ENCODE results near the gene PPEF2.
"Not testable (repeated sequence)": the region's sequence is repeated elsewhere in the genome, so short reads cannot be mapped to it uniquely, and the experiment has no call there.

The PPEF2 gene, protein sequence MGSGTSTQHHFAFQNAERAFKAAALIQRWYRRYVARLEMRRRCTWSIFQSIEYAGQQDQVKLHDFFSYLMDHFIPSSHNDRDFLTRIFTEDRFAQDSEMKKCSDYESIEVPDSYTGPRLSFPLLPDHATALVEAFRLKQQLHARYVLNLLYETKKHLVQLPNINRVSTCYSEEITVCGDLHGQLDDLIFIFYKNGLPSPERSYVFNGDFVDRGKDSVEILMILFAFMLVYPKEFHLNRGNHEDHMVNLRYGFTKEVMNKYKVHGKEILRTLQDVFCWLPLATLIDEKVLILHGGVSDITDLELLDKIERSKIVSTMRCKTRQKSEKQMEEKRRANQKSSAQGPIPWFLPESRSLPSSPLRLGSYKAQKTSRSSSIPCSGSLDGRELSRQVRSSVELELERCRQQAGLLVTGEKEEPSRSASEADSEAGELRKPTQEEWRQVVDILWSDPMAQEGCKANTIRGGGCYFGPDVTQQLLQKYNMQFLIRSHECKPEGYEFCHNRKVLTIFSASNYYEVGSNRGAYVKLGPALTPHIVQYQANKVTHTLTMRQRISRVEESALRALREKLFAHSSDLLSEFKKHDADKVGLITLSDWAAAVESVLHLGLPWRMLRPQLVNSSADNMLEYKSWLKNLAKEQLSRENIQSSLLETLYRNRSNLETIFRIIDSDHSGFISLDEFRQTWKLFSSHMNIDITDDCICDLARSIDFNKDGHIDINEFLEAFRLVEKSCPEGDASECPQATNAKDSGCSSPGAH

DNA sequence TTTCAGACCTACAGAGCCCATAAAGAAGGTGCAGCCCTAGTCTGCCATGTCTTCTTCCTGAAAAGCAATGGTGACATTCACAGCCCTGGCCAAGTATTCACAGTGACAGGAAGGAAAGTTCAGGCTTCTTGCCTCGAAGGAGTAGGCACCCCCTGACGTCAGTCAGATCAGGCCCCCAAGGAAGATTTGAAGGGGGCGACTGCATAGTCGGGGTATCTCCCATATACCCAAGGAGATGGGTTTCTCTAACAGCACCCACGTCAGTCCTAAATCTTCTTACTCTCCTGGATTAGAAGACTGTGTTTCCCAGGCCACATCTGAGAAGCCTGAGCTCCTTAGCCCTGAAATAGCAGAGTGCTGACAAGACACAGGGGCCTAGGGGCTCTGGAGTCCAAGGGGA lies at the start of gene PPEF2:
TSS of gene PPEF2 (minus strand) at position 101 of the 400 bp plus-strand sequence. CDS start 6,127 bp downstream, outside the sequence.
- no peak for DNase-seq

DNA sequence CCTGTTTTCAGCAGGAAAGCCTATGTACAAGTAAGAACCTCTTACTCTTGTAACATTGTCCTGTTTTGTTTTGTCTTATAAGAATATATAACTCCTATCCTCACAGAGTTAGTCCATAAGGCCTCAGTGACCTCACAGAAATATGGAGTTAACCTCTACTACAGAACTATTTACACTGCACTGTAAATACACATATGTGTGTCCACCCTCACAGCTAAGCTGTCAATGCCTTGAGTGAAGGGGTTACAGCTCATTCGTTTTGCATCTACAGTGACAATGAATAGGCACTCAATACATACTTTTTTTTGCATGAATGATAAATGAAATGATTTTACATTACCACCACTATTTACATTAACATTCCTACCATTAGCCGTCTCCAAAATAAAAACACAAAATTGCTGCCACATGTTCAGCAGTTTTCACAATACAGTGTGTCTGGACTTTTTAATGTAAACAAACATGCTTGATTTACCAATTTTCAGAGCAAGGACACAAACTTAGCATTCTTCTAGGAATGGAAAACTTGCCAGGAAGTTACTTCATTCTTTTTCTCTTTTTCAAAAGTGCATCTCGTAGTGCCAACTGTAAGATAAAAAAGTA lies 48.1 kb upstream of the PPEF2 start:
- no peak for DNase-seq

DNA sequence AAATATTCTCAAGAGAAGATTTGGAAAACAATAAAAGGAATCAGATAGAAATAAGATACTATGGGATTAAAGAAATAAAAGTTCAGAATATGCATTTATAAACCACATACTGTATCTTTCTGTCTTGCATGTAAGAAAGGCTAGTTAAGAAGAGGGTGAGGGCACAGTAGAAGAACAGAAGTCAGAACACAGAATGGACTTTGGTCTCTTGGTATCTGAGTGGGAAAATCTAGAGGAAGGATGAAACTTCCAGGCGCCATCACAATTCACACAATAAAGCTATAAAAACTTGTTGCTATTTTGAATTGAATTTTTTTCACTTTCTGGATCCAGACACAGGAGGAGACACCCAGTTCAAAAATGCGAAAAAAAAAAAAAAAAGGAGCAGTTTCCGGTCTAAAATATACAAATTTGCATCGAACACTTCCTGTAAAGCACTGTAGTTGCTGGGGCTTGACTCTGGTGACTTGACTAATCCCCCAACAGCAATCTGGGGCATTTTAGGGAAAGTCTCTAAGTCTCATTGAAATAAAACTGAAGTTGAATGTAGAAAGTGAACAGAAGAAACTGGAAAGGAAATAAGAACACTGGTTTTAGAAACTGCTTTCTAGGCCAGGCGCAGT lies 46.7 kb upstream of the PPEF2 start:
- DNase-seq, result no peak

DNA sequence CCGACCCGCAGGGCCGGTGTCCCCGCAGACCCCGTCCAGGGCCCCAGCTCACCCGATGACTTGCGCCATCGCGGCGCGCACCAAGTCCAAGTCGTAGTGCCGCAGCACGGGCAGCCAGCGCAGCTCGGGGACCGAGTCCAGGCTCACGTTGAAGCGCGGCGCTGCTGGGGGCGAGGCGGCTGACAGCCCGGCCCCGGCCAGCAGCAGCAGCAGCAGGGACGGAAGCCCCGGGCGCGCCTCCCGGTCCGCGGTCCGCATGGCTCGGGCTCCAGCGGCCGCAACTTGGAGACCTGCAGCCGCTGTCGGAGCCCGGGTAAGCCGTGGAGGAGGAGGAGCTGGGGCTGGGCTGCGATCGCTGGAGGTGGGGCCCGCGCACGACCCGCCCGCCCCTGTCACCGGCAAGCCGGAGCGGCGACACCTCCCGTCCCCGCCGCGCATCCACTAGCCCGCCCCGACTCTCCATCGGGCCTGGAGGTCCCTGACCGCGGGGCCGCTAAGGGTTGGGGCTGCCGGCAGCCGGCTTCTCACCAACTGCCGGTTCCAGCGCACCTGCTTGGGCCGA lies 38.5 kb upstream of the PPEF2 start, which contains the start of gene NAAA:
TSS of gene NAAA (minus strand) at position 322 of the 562 bp plus-strand sequence. CDS start at position 258, 64 bp downstream.
- peak; percentile 11 for DNase-seq

DNA sequence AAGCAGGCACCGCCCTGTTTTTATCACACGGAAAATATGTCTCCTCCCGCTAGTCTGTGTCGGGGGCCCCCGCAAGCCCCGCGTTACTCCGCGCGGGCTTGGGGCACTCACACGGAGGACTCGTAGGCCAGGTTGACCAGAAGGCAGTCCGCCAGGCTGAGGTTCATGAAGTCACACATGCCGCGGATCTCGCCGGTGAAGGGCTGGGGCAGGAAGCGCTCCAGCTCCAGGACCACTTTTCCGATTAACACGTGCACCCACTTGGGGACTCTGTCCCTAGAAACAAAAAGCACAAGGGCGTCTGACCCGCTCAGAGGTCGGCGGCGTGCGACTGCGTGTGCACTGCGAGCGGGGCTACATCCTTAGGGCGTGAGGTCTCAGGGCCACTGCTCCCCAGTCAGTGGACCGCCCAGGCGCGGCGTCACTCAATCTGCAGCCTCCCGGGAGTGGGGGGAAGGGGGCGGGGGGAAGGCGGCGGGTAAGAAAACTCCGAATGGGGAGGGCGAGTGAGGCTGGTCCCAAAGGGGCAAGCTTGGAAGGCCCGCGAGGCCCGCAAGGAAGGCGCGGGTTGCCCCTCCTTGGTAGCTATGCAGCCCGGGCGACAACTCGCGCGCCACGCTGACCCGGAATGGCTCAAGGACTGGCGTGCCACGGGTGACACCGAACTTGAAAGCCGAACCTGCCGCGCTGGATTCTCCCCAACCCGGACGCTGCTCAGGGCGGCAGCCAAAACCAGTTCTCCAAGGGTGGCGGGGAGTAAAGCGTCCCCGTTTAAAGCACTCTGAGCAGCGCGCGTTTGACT lies 37.8 kb upstream of the PPEF2 start:
- peak; percentile 38 for DNase-seq

DNA sequence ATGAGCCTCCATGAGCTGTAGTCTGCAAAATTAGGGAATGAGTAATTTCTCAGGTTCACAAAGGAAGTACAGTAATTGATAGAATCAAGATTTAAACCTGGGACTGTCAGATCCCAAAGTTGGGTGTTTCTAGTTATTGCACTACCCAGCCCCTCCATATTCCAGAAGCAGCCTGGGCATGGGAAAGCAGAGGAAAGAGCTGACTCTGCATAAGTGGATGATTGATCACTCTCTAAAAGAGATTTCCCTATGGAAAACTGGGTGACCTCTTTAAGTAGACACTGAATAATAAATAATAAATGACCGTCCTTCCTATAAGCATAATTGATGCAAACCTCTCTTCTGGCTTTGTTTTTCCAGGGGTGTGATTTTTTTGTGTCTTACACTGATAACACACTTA lies 33.4 kb upstream of the PPEF2 start:
- DNase-seq, result no peak

DNA sequence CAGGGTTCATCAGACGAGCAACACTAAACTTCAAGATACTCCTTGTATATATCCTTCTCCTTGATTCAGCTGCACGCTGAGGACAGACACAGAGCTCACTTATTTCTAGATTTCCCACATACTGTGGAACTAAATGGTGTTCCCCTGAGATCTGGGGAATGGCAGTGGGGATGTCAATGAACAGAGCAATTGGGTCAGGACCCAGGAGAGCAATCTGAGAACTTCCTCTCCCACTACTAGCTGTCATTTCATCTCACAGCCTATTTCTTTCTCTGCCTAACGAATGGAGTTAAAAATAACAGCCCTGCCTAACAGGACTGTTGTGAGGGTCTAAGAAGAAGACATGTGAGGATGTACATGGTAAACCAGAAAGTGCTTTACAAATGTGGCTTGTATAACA lies 27.9 kb upstream of the PPEF2 start:
- DNase-seq, result no peak

DNA sequence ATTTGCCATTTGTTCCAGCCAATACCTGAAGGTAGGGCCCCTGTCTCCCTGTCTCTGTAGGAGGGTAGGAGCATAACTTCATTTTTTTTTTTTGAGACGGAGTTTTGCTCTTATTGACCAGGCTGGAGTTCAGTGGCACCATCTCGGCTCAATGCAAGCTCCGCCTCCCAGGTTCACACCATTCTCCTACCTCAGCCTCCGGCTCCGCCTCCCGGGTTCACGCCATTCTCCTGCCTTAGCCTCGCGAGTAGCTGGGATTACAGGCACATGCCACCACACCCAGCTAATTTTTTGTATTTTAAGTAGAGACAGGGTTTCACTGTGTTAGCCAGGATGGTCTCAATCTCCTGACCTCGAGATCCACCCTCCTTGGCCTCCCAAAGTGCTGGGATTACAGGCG lies 22.7 kb upstream of the PPEF2 start:
- not testable (repeated sequence) for DNase-seq

DNA sequence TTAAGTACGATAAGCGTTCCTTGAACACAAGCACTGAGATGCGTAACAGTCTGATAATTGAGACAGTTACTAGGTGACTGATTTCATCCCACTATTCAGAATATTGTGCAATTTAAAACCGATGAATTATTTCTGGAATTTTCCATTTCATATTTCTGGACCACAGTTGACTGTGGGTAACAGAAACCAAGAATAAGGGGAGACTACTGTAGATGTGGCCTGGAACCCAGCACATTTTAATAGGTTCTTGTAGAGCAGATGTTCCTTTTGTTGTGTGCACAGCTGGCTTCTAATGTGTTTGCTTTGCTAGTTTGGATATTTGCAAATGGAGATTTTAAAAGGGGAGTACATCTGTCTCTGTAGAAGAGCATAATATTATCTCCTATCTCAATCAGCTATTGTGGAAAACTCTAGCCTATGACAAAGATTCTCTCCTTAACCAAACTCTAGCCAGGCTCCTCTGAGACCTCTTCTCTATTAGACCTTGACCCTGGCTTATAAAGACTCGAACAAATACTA lies 22.1 kb upstream of the PPEF2 start:
- DNase-seq, result peak; percentile 13

DNA sequence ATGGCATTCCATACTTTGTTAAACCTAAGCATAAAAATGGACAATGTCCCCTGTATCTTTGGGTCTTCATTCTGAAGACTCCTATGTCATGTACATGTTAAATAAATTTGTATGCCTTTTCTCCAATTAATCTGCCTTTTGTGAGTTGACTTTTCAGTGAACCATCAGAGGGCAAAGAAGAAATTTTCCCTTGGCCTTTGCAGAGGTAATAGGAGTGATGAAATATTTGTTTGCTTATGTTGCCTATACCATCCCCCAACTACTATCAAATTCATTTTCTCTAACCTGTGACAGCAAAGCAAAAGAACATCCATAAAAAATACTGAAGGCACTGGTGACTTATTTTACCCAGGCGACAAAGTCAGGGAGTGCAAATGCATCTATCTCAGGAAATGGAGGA lies 20.3 kb upstream of the PPEF2 start:
- no peak for DNase-seq

DNA sequence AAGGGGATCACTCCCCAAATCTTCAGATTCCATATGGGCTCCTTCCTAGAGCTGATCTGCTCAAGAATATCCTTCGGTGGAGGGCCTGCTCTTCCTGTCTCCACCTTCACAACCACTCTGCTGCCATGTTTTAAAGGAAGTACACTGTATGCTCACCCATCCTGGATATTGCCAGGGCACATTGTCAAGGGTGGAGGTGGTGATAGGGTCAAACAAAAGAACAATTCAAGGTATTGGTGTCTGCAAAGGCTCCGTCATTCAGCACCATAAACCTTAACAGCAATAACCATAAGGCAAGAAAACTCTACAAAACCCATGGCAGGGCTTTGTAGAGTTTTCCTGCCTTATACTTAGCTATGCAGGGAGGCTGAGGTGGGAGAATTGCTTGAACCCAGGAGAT lies 19.7 kb upstream of the PPEF2 start:
- no peak for DNase-seq

DNA sequence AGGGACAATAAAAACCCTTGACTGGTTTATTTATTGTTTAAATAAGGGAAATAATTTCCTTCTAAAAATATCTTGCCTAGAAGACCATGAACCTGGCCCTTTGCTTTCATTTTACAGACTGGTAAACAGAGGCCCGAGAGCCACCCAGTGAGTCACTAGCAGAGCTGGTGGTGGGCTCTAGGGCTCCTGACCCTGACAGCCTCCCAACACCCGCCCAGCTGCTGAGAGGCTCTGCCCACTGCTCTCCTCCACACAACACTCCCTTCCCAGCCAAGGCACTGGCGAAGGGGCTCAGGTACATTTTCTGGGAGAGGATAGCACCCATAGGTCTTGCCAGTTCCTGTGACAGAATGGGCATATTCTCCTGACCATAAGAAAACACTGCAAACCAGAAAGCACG lies 18.1 kb upstream of the PPEF2 start:
- DNase-seq, result no peak

DNA sequence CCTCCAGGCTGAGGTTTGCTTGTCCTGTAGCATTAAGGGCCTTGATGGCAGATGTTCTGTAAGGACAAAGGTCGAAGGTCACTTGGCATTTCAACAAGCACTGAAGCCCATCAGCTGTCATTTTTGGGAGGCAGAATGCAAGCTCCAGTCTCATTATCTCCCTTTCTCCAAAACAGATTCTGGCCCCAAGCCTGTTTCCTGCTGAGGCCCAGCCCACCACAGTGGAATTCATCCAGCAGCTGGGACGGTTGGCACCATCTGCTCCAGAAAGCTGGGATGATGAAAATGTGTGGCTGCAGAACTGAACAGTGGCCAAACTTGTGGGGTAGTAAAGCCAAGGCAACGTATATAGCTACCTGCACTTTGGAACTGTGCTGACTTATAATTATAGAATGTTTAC lies 17.7 kb upstream of the PPEF2 start:
- peak; percentile 26 for DNase-seq

DNA sequence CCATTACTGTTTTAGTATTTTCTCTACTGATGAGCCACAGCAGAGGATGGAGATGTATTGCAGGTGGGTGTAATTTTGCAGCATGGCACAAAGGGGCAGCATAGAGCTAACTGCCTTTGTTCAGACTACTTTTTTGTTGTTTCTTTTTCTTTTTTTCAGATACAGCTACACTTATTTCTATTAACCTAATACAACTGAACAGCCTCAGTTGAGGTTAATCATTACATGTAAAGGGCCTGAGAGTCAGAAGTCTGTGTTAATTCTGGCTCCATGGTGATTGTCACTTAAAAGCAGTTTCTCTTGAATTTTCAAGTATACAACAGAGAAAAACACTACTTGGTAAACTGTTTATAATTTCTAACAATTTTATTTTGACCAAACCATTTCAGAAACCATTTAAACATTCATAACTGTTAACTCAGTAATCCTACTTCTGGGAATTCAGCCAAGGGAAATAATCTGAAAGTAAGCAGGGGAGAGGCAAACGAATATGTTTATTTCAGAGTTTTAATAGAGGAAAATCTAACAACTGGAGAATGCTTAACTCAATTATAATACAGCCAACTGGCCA lies 13.9 kb upstream of the PPEF2 start:
- DNase-seq, result peak; percentile 39

DNA sequence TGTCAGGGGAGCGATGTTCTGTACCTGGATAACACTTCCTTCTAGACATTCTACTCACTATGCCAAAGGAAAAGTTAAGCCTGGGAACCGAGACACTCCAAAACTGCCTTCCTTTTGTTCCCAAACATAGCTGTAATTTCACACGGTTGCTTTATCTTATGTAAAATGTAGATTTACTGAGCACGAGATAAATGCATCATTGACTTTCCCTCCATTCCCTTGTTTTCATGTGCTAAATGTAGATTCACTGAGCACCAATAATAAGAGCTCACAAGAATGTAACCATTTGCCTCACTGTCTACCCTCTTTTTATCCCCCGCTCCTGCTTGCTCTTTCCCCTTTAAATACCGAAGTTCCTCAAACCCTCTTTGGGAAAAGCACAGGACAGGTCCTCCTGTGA lies 10.7 kb upstream of the PPEF2 start:
- DNase-seq, result no peak

DNA sequence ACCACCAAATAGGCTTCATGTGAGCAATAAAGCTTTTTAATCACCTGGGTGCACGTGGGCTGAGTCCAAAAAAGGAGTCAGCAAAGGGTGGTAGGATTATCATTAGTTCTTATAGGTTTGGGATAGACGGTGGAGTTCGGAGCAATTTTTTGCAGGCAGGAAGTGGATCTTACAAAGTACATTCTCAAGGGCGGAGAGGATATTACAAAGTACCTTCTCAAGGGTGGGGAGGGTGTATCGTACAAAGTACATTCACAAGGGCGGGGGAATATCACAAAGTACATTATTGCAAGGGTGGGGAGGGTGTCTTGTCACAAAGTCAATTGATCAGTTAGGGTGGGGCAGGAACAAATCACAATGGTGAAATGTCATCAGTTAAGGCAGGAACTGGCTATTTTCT lies 8.6 kb upstream of the PPEF2 start:
- not testable (repeated sequence) for DNase-seq

DNA sequence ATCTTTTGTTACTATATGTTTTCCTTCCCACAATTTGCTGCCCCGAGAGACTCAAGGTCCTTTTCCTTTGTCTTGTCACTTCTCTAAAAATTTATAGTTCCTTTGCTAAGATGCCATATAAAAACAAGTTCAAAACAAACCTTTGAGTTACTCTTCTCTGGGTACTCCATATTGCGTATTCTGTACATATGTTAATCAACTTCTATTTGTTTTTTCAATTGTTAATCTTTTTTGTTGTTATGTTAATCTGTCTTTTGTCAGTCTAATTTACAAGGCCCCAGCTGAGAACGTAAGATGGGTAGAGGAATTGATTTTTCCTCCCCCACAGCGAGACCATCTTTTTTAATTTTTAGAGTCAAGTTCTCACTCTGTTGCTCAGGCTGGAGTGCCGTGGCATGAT lies 7.2 kb upstream of the PPEF2 start:
- no peak for DNase-seq

DNA sequence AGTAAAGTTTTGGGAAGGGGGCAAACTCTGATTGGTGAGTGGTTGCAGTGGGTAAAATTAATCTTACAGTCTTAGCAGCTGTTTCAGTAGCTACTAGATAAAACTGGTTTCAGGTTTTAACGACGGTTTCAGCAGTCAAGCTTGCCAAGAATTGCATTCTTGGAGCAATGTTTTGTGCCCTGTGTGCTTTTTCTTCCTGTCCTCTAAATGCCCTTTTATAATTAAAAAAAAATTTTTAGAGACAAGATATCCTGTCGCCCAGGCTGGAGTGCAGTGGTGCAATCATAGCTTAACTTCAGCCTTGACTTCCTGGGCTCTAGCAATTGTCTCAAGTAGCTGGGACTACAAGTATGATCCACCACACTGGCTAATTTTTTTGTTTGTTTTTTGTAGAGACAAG lies 6.3 kb upstream of the PPEF2 start:
- no peak for DNase-seq

DNA sequence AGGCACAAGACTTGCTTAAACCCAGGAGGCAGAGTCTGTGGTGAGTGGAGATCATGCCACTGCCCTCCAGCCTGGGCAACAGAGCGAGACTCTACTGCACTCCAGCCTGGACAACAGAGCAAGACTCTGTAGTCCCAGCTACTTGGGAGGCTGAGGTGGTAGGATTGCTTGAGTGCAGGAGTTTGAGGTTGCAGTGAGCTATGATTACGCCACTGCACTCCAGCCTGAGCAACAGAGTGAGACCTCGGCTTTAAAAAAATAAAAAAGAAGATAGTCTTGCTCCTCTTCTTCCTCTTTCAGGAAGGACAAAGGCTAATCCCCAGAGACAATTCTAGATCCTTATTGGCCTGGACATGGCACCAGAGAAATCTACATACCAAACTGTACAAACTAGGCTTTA lies 5.7 kb upstream of the PPEF2 start:
- DNase-seq, result no peak

DNA sequence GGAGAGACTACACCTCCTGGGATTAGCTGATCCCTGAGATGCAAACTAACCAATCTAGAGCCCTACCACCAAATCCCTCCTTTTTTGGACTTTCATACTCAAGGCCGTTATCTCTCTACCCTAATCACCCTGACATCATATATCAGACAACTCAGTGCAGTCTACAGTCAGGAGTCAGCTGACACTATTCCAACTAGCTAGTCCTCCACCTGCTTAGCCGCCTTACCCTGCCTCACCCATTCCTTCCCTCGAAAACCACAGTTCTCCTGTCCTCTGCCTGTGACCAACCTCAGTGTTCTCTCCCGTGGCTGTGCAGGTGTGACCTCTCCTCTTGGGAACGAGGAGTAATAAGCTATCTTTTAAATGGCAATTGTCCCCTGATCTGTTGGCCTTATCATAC lies 1.8 kb upstream of the PPEF2 start:
- DNase-seq, result no peak

DNA sequence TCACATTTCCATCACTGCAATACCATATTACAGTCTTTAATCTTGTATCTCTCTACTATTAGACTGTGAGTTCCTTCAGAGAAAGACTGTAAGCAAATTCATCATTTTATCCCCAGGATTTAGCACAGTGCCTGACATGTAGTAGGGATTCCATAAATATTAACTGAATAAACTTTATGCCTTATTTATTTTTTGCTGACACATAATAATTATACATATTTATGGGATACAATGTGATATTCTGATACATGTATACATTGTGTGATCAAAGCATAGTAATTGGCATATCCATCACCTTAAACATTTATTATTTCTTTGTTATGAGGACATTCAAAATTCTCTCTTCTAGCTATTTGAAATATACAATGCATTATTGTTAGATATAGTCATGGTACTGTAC lies 3.7 kb downstream of the PPEF2 start:
- DNase-seq, result no peak

Measured in NCI-H2171 treated with DMSO at 0.1 percent for 48 hours (cell line).